Gastroesophageal sphincter (tissue), 4 donors: ENCODE measurements around the gene TMEM127. TPM values are rescaled to one million over a fixed set of nuclear protein-coding genes. Genes with fewer than 3 reads are reported as not detected.

Source experiments
- ATAC-seq: fragments of 150-250 bp; one replicate; pipeline ENCODE4 v1.9.1; 2016; ENCODE audit warnings: mild to moderate bottlenecking, moderate library complexity
- H3K27ac ChIP-seq, 4 donors: fragments of 200-600 bp; sonication (generic) in 3 of 4; 1 replicate in 3 of 4; 2 replicates in 1 of 4; pipeline ENCODE4 v1.5.1; 2016 to 2019
- H3K27me3 ChIP-seq: fragments of 200-600 bp; sonication (generic); one replicate; pipeline ENCODE4 v1.5.1; 2019
- H3K36me3 ChIP-seq, 2 donors: fragments of 200-600 bp; sonication (generic); one replicate each; pipeline ENCODE4 v1.5.1; 2019; ENCODE audit warnings: control low read depth in 1 of 2
- H3K4me1 ChIP-seq, 3 donors: fragments of 200-600 bp; sonication (generic); 1 replicate in 2 of 3; 2 replicates in 1 of 3; pipeline ENCODE4 v1.5.1; 2016 to 2019; ENCODE audit warnings: control low read depth in 2 of 3
- H3K4me3 ChIP-seq, 2 donors: fragments of 200-600 bp; sonication (generic); one replicate each; pipeline ENCODE4 v1.5.1; 2019; ENCODE audit warnings: mild to moderate bottlenecking in 1 of 2, moderate library complexity in 1 of 2
- H3K9me3 ChIP-seq, 3 donors: fragments of 200-600 bp; sonication (generic); one replicate each; pipeline ENCODE4 v1.5.1; 2017 to 2019; ENCODE audit warnings: control low read depth in 2 of 3
- CTCF ChIP-seq, 4 experiments: fragments of 200-600 bp in 2 of 4; fragments of 450-650 bp in 2 of 4; sonication (generic) in 1 of 4; IDR thresholded peaks; one replicate each; pipeline ENCODE4 v1.5.1; 2017 to 2019; ENCODE audit warnings: antibody characterized with exemption in 4 of 4, mild to moderate bottlenecking in 2 of 4, moderate library complexity in 2 of 4
- EP300 ChIP-seq: sonication (generic); formaldehyde crosslinking; IDR thresholded peaks from one replicate; pipeline ENCODE4 v1.6.1; 2017; ENCODE audit warnings: antibody characterized with exemption, mild to moderate bottlenecking
- POLR2A ChIP-seq, 2 donors: fragments of 450-650 bp; IDR thresholded peaks; one replicate each; pipeline ENCODE4 v1.6.1; 2017; ENCODE audit warnings: antibody characterized with exemption in 2 of 2, mild to moderate bottlenecking in 2 of 2, moderate library complexity in 1 of 2
- POLR2AphosphoS5 ChIP-seq: sonication (generic); formaldehyde crosslinking; IDR thresholded peaks from one replicate; pipeline ENCODE4 v1.6.1; 2017; ENCODE audit warnings: antibody characterized with exemption
- WGBS, 2 donors: methylation state at CpG; one replicate each; pipeline ENCODE4 v1.1.5; 2018; ENCODE audit warnings: low coverage in 1 of 2; 5-methylcytosine and 5-hydroxymethylcytosine counted together
- total RNA-seq, 4 donors: library from RNA; depleted of rRNA; stranded (reverse); fragments of >200 nt; gene quantifications; one replicate each; pipeline ENCODE4 v1.1.0, GENCODE V29; 2016

Gene TMEM127
- total RNA-seq, 4 donors from 2014 or later, result 39.4 to 73.8 (median 43.9) TPM

DNA sequence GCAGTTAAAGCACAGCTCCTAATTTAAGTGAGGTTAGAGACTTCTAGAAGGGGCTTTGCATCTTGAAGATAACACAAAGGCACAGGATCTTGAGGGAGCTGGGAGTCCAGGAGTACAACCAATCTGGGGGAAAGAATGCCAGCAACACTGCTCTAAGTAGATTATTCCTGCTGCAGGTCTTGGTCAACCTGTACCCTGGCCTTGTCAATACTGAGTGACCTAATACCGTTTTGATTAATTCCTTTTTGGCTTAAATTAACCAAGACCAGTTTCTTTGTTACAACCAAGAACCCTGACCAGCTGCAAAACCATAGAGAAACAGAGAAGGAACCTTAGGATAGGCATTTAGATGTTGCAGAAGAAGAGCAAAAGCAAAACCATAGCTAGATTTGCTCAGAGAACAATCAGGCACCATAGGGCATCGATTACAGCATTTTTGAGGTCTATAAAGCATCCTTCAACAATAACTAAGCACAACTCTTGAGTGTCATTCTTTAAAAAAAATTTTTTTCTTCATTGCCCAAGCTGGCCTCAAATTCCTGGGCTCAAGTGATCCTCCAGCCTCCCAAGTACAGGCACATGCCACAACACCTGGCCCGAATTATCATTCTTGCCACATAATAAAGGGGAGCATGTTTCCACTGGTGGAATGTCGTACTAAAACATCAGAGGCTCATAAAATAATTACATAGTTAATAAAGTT is 63.5 kb downstream of the TMEM127 start:
- H3K27ac ChIP-seq, result peak overlapping the region in 2 of 4 donors; percentile 41 to 66
- H3K4me1 ChIP-seq, result peaks cover 23 to 95% (median 50%) of the 10 kb centered on the region in 3 donors
- TF ChIP-seq CTCF (IDR thresholded peaks at IDR 0.05) (no peak), EP300 (no peak), POLR2A (IDR thresholded peaks at IDR 0.05) (no peak), POLR2AphosphoS5 (no peak)
- H3K9me3 ChIP-seq, result no peaks in the 10 kb centered on the region
- H3K4me3 ChIP-seq, result no peak overlapping the region
- WGBS, 2 donors, result 75 to 91% methylated on average over 4 of the region's 4 CpGs
- H3K36me3 ChIP-seq, result no peaks in the 10 kb centered on the region
- no peaks in the 10 kb centered on the region for H3K27me3 ChIP-seq
- ATAC-seq, result no peak

- WGBS, 2 donors, result 71 to 76% methylated on average over 4 to 5 of the region's 5 CpGs
- ATAC-seq, result no peak
- H3K4me1 ChIP-seq, result peaks cover 23 to 85% (median 50%) of the 10 kb centered on the region in 3 donors
- no peaks in the 10 kb centered on the region for H3K36me3 ChIP-seq
- no peak for TF ChIP-seq CTCF (IDR thresholded peaks at IDR 0.05)
- no peak for TF ChIP-seq POLR2AphosphoS5
- no peak for TF ChIP-seq POLR2A (IDR thresholded peaks at IDR 0.05)
- no peak for TF ChIP-seq EP300
- no peaks in the 10 kb centered on the region for H3K27me3 ChIP-seq
- no peaks in the 10 kb centered on the region for H3K9me3 ChIP-seq
- no peak overlapping the region for H3K4me3 ChIP-seq
- H3K27ac ChIP-seq, result peak overlapping the region in 1 of 4 donors; percentile 33
These were observed 64.5 kb downstream of the TMEM127 start for GRCh38 chr2:96201338-96201737.

DNA sequence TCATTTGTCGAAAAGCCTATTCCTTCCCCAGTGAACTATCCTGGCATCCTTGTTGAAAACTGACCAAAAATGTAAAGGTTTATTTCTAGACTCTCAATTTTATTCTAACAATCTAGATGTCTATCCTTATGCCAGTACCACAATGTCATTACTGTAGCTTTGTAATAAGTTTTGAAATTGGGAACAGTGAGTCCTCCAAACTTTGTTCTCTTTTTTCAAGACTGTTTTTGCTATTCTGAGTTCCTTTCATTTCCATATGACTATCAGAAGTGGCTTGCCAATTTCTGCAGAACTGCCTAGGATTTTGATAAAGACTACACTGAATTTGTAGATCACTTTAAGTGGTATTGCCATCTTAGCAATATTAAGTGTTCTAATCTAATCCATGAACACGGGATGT is 66.9 kb downstream of the TMEM127 start:
- H3K27ac ChIP-seq, result no peak overlapping the region
- 87 to 94% methylated on average over 2 of the region's 2 CpGs for WGBS, 2 donors
- peaks cover 14 to 61% (median 27%) of the 10 kb centered on the region in 3 donors for H3K4me1 ChIP-seq

More for the DNA sequence above, 66.9 kb downstream of the TMEM127 start:
- Histone ChIP-seq H3K27me3 (no peaks in the 10 kb centered on the region), H3K36me3 (peaks cover 0 to 15% of the 10 kb centered on the region in 2 donors), H3K9me3 (no peaks in the 10 kb centered on the region), H3K4me3 (no peak overlapping the region)
- TF ChIP-seq POLR2A (IDR thresholded peaks at IDR 0.05) (no peak), CTCF (IDR thresholded peaks at IDR 0.05) (no peak), POLR2AphosphoS5 (no peak)
- no peak for ATAC-seq

Other genes starting within 250 kb of the TMEM127 start
- 1 to 10 TPM; 1.9 to 8.4 (median 3.9) TPM for gene GPAT2, start 231.1 kb downstream of the TMEM127 start, total RNA-seq
- gene ADRA2B, start 149.4 kb downstream of the TMEM127 start, total RNA-seq, result 1 to 10 TPM; 1.3 to 4.9 (median 2.1) TPM
- not detected for gene ASTL, start 127.5 kb downstream of the TMEM127 start, total RNA-seq
- gene DUSP2, start 120.6 kb downstream of the TMEM127 start, total RNA-seq, result 1 to 10 TPM in 1 of 4 donors, under 1 TPM in 2, not detected in 1; 0.23 to 5.4 (median 0.40) TPM
- gene STARD7, start 57.2 kb downstream of the TMEM127 start, total RNA-seq, result 100 to 1,000 TPM in 3 of 4 donors, 10 to 100 TPM in 1; 93.4 to 122 (median 107) TPM
- gene CIAO1, start 228 bp upstream of the TMEM127 start, total RNA-seq, result 100 to 1,000 TPM in 1 of 4 donors, 10 to 100 TPM in 3; 60.7 to 107 (median 84.8) TPM
- gene SNRNP200, start 39.5 kb upstream of the TMEM127 start, total RNA-seq, result 100 to 1,000 TPM in 2 of 4 donors, 10 to 100 TPM in 2; 63.4 to 108 (median 98.3) TPM
- gene ITPRIPL1, start 59.3 kb upstream of the TMEM127 start, total RNA-seq, result 1 to 10 TPM in 1 of 4 donors, under 1 TPM in 2, not detected in 1; 0.27 to 1.0 (median 0.89) TPM
- gene NCAPH, start 69.8 kb upstream of the TMEM127 start, total RNA-seq, result under 1 TPM in 3 of 4 donors, not detected in 1; 0.40 to 0.59 (median 0.54) TPM
- gene NEURL3, start 239.4 kb upstream of the TMEM127 start, total RNA-seq, result not detected